H9 (cell line): ENCODE data around the gene ATG2A. TPM values are rescaled to one million over a fixed set of nuclear protein-coding genes. Genes with fewer than 3 reads are reported as not detected.

Source experiments
- DNase-seq: peaks from one replicate; pipeline ENCODE4 v3.0.0-alpha.2; 2017
- H2AFZ ChIP-seq: one replicate; pipeline ENCODE4 v1.6.1; 2013; ENCODE audit warnings: mild to moderate bottlenecking, low read length, control low read depth, moderate library complexity
- H2AK5ac ChIP-seq: 2 replicates; pipeline ENCODE4 v1.6.1; 2013; ENCODE audit warnings: low read length, control low read depth, mixed read lengths; ENCODE audit not compliant: insufficient read length
- H2BK120ac ChIP-seq: one replicate; pipeline ENCODE4 v1.6.1; 2013; ENCODE audit warnings: low read depth, mild to moderate bottlenecking, low read length, control low read depth, inconsistent platforms; ENCODE audit not compliant: poor library complexity, severe bottlenecking
- H2BK12ac ChIP-seq: 2 replicates; pipeline ENCODE4 v1.6.1; 2013; ENCODE audit warnings: low read length, control low read depth, mixed read lengths, low read depth; ENCODE audit not compliant: insufficient read length
- H2BK15ac ChIP-seq: 2 replicates; pipeline ENCODE4 v1.6.1; 2013; ENCODE audit warnings: low read depth, low read length, control low read depth
- H2BK20ac ChIP-seq: one replicate; pipeline ENCODE4 v1.6.1; 2013; ENCODE audit warnings: low read depth, mild to moderate bottlenecking, low read length, control low read depth, inconsistent platforms; ENCODE audit not compliant: poor library complexity, severe bottlenecking
- H2BK5ac ChIP-seq: 2 replicates; pipeline ENCODE4 v1.6.1; 2013; ENCODE audit warnings: low read length, control low read depth, mixed read lengths; ENCODE audit not compliant: insufficient read length
- H3K14ac ChIP-seq: 2 replicates; pipeline ENCODE4 v1.6.1; 2013; ENCODE audit warnings: low read length, control low read depth; ENCODE audit not compliant: insufficient read depth
- H3K18ac ChIP-seq: 2 replicates; pipeline ENCODE4 v1.6.1; 2013; ENCODE audit warnings: low read depth, mild to moderate bottlenecking, mixed read lengths, low read length, control low read depth; ENCODE audit not compliant: insufficient read length
- H3K23ac ChIP-seq: 2 replicates; pipeline ENCODE4 v1.6.1; 2013; ENCODE audit warnings: low read length, control low read depth, mixed read lengths, low read depth; ENCODE audit not compliant: insufficient read length
- H3K23me2 ChIP-seq: 2 replicates; pipeline ENCODE4 v1.6.1; 2013; ENCODE audit warnings: low read depth, mild to moderate bottlenecking, mixed read lengths, low read length, control low read depth; ENCODE audit not compliant: insufficient read length, poor library complexity, severe bottlenecking
- H3K27ac ChIP-seq: 2 replicates; pipeline ENCODE4 v1.5.1; 2013; ENCODE audit warnings: low read length, control low read depth, mixed read lengths, low read depth; ENCODE audit not compliant: insufficient read length
- H3K27me3 ChIP-seq: 2 replicates; pipeline ENCODE4 v1.6.1; 2013; ENCODE audit warnings: low read length, control low read depth, inconsistent platforms; ENCODE audit not compliant: insufficient read depth
- H3K4ac ChIP-seq: 2 replicates; pipeline ENCODE4 v1.6.1; 2013; ENCODE audit warnings: low read depth, mild to moderate bottlenecking, control low read depth, inconsistent platforms, low read length, moderate library complexity
- H3K4me1 ChIP-seq: 2 replicates; pipeline ENCODE4 v1.6.1; 2013; ENCODE audit warnings: low read length, control low read depth, inconsistent platforms; ENCODE audit not compliant: insufficient read depth
- H3K4me2 ChIP-seq: 2 replicates; pipeline ENCODE4 v1.6.1; 2013; ENCODE audit warnings: low read length, control low read depth, mixed read lengths; ENCODE audit not compliant: insufficient read length, insufficient read depth
- H3K56ac ChIP-seq: 2 replicates; pipeline ENCODE4 v1.6.1; 2013; ENCODE audit warnings: low read depth, mild to moderate bottlenecking, mixed read lengths, low read length, control low read depth; ENCODE audit not compliant: insufficient read length
- H3K79me1 ChIP-seq: 2 replicates; pipeline ENCODE4 v1.6.1; 2013; ENCODE audit warnings: low read depth, mild to moderate bottlenecking, moderate library complexity, low read length, control low read depth, inconsistent platforms; ENCODE audit not compliant: insufficient read depth, poor library complexity, severe bottlenecking
- H3K79me2 ChIP-seq: 2 replicates; pipeline ENCODE4 v1.6.1; 2013; ENCODE audit warnings: low read length, control low read depth, inconsistent platforms; ENCODE audit not compliant: insufficient read depth
- H3K9ac ChIP-seq: 2 replicates; pipeline ENCODE4 v1.6.1; 2013; ENCODE audit warnings: low read length, control low read depth, mixed read lengths; ENCODE audit not compliant: insufficient read length; ENCODE audit errors: extremely low read depth
- H3K9me3 ChIP-seq: one replicate; pipeline ENCODE4 v1.6.1; 2013; ENCODE audit warnings: low read depth, low read length, inconsistent platforms; ENCODE audit not compliant: control insufficient read depth
- H3T11ph ChIP-seq: one replicate; pipeline ENCODE4 v1.6.1; 2013; ENCODE audit warnings: mild to moderate bottlenecking, low read length, control low read depth, inconsistent platforms
- H4K20me1 ChIP-seq: one replicate; pipeline ENCODE4 v1.6.1; 2013; ENCODE audit not compliant: control insufficient read depth, insufficient read length, insufficient read depth
- H4K5ac ChIP-seq: 2 replicates; pipeline ENCODE4 v1.6.1; 2013; ENCODE audit warnings: low read depth, mild to moderate bottlenecking, mixed read lengths, low read length, control low read depth; ENCODE audit not compliant: insufficient read length
- H4K8ac ChIP-seq: replicated peaks from 2 replicates; pipeline ENCODE4 v1.6.1; 2013; ENCODE audit warnings: low read length, control low read depth, mixed read lengths, low read depth; ENCODE audit not compliant: insufficient read length
- H4K91ac ChIP-seq: 2 replicates; pipeline ENCODE4 v1.6.1; 2013; ENCODE audit warnings: low read depth, mild to moderate bottlenecking, moderate library complexity, mixed read lengths, low read length, control low read depth; ENCODE audit not compliant: insufficient read length
- H3K27ac Mint-ChIP-seq, 3 experiments: 2 replicates in 2 of 3; 3 replicates in 1 of 3; pipeline ENCODE4 v1.8.0; 2020 to 2021; ENCODE audit warnings: mixed read lengths in 3 of 3, mild to moderate bottlenecking in 1 of 3, moderate library complexity in 1 of 3
- H3K27me3 Mint-ChIP-seq: 2 replicates; pipeline ENCODE4 v1.8.0; 2021; ENCODE audit warnings: low read depth, mild to moderate bottlenecking, moderate library complexity, mixed read lengths
- H3K36me3 Mint-ChIP-seq, 3 experiments: 2 replicates in 2 of 3; 3 replicates in 1 of 3; pipeline ENCODE4 v1.8.0; 2020 to 2021; ENCODE audit warnings: low read depth in 3 of 3, mixed read lengths in 3 of 3; ENCODE audit not compliant: insufficient read depth in 1 of 3
- H3K4me1 Mint-ChIP-seq, 2 experiments: 2 replicates each; pipeline ENCODE4 v1.8.0; 2020; ENCODE audit warnings: mixed read lengths in 2 of 2
- H3K4me3 Mint-ChIP-seq, 2 experiments: 2 replicates in 1 of 2; 3 replicates in 1 of 2; pipeline ENCODE4 v1.8.0; 2020 to 2021; ENCODE audit warnings: mild to moderate bottlenecking in 2 of 2, mixed read lengths in 2 of 2, moderate library complexity in 1 of 2
- H3K9me3 Mint-ChIP-seq, 2 experiments: 2 replicates in 1 of 2; 3 replicates in 1 of 2; pipeline ENCODE4 v1.8.0; 2020; ENCODE audit warnings: mild to moderate bottlenecking in 2 of 2, mixed read lengths in 2 of 2, moderate library complexity in 1 of 2
- WGBS: extraction: QIAGEN DNeasy Blood & Tissue Kit; methylation state at CpG from one replicate; pipeline ENCODE4 v1.1.7; 2013; ENCODE audit warnings: missing lambda C conversion rate, low lambda C conversion rate, mixed read lengths; ENCODE audit not compliant: insufficient read length; ENCODE audit errors: extremely low coverage; 5-methylcytosine and 5-hydroxymethylcytosine counted together
- microRNA-seq: library from miRNA; unstranded; fragments of <30 nt; microRNA quantifications from one replicate; pipeline ENCODE4, GENCODE V29; 2020; ENCODE audit warnings: borderline microRNAs expressed
- total RNA-seq: library from RNA; stranded (reverse); gene quantifications from 2 replicates; pipeline ENCODE4 v1.2.1, GENCODE V29; 2021
- TF ChIP-seq, protein P1 (sequence below): fragments of 200-600 bp; sonication (generic); conservative IDR thresholded peaks from 3 replicates; pipeline ENCODE4 v1.8.0; 2021; ENCODE audit warnings: antibody characterized with exemption, mild to moderate bottlenecking

Gene ATG2A
- total RNA-seq, 1 experiment from 2014 or later, result 21.3 TPM

DNA sequence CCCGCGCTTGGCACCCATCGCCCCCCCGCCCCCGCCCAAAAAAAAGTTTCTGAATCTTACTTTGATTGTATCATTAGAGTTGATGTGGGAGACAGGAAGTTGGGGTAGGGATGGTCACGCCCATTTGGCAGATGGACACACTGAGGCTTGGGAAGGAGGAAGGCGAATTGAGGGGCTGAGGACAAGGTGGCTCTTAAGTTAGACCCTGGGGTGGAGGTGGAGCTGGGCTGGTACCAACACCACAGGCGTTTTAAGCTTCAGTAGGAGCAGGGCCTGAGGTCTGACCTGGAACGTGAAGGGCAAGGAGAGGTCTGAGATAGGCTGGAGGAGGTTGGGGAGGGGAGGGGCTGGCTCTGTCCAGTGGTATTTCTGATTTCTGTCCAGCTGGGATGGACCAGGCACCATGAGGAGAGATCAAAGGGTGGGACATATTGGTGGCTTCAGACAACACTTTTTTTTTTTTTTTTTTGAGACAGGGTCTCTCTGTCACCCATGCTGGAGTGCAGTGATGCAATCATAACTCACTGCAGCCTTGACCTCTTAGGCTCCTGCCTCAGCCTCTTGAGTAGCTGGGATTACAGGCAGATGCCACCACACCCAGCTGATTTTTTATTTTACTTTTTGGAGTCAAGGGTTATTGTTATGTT is 71.8 kb downstream of the ATG2A start:
- WGBS, result no CpG with 5 or more reads among the region's 9 CpGs
- peaks cover 0 to 3% (median 0%) of the 10 kb centered on the region in 3 experiments; a peak in 2 of 7 replicates for H3K36me3 Mint-ChIP-seq
- Histone ChIP-seq H2AK5ac (no peak overlapping the region), H2BK5ac (no peak overlapping the region), H4K20me1 (no peaks in the 10 kb centered on the region), H3K4me2 (peak overlapping the region; percentile 9), H3K56ac (no peak overlapping the region), H3K27me3 (no peaks in the 10 kb centered on the region), H3K9me3 (no peaks in the 10 kb centered on the region), H3K4me1 (no peaks in the 10 kb centered on the region), H3K23me2 (peaks cover 6% of the 10 kb centered on the region), H2BK12ac (no peak overlapping the region), H2BK20ac (no peak overlapping the region), H3K9ac (no peak overlapping the region), H3K4ac (no peak overlapping the region), H2AFZ (no peak overlapping the region), H4K5ac (no peak overlapping the region), H3T11ph (no peak overlapping the region), H2BK120ac (no peak overlapping the region), H3K27ac (no peak overlapping the region), H3K23ac (no peak overlapping the region), H3K79me2 (no peaks in the 10 kb centered on the region), H3K79me1 (no peaks in the 10 kb centered on the region), H2BK15ac (no peak overlapping the region), H3K18ac (no peak overlapping the region), H3K14ac (no peak overlapping the region), H4K8ac (no peak overlapping the region), H4K91ac (no peak overlapping the region)
- no peak for DNase-seq
- peak overlapping the region; percentile 78 to 80 for H3K4me3 Mint-ChIP-seq
- H3K9me3 Mint-ChIP-seq, result no peaks in the 10 kb centered on the region; a peak in 2 of 5 replicates
- H3K4me1 Mint-ChIP-seq, result peaks cover 30 to 43% of the 10 kb centered on the region in 2 experiments
- peaks cover 2% of the 10 kb centered on the region for H3K27me3 Mint-ChIP-seq
- H3K27ac Mint-ChIP-seq, result peak overlapping the region in 2 of 3 experiments; percentile 53 to 94; a peak in 4 of 7 replicates
- TF ChIP-seq, protein P1, sequence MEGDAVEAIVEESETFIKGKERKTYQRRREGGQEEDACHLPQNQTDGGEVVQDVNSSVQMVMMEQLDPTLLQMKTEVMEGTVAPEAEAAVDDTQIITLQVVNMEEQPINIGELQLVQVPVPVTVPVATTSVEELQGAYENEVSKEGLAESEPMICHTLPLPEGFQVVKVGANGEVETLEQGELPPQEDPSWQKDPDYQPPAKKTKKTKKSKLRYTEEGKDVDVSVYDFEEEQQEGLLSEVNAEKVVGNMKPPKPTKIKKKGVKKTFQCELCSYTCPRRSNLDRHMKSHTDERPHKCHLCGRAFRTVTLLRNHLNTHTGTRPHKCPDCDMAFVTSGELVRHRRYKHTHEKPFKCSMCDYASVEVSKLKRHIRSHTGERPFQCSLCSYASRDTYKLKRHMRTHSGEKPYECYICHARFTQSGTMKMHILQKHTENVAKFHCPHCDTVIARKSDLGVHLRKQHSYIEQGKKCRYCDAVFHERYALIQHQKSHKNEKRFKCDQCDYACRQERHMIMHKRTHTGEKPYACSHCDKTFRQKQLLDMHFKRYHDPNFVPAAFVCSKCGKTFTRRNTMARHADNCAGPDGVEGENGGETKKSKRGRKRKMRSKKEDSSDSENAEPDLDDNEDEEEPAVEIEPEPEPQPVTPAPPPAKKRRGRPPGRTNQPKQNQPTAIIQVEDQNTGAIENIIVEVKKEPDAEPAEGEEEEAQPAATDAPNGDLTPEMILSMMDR, result no peak

Small RNA genes lying within 50 kb of the gene (microRNA-seq; reads per million reads assigned to microRNA genes)
- gene MIR6749 (not detected), gene MIR6750 (not detected)

Other genes with a start within 250 kb of the ATG2A start
- 3.9 and 4.8 TPM in 2 replicates for gene NRXN2, start 194.0 kb downstream of the ATG2A start, total RNA-seq
- gene RASGRP2, start 173.1 kb downstream of the ATG2A start, total RNA-seq, result 24.0 and 26.9 TPM in 2 replicates
- 3.6 TPM in 2 replicates for gene PYGM, start 157.2 kb downstream of the ATG2A start, total RNA-seq
- gene SF1, start 138.7 kb downstream of the ATG2A start, total RNA-seq, result 514 and 528 TPM in 2 replicates
- 21.6 and 24.7 TPM in 2 replicates for gene MAP4K2, start 114.0 kb downstream of the ATG2A start, total RNA-seq
- 49.9 and 50.0 TPM in 2 replicates for gene MEN1, start 106.7 kb downstream of the ATG2A start, total RNA-seq
- gene CDC42BPG, start 72.6 kb downstream of the ATG2A start, total RNA-seq, result 24.2 and 24.9 TPM in 2 replicates
- gene EHD1, start 38.6 kb downstream of the ATG2A start, total RNA-seq, result 29.1 and 31.0 TPM in 2 replicates
- gene PPP2R5B, start 7.5 kb upstream of the ATG2A start, total RNA-seq, result 5.0 and 6.3 TPM in 2 replicates
- 1.3 and 2.1 TPM in 2 replicates for gene GPHA2, start 18.7 kb upstream of the ATG2A start, total RNA-seq
- gene MAJIN, start 54.9 kb upstream of the ATG2A start, total RNA-seq, result not detected in 2 replicates
- gene BATF2, start 79.8 kb upstream of the ATG2A start, total RNA-seq, result 0.72 and 1.0 TPM in 2 replicates
- 200 and 203 TPM in 2 replicates for gene ARL2, start 97.0 kb upstream of the ATG2A start, total RNA-seq
- 24.3 and 25.7 TPM in 2 replicates for gene SNX15, start 110.2 kb upstream of the ATG2A start, total RNA-seq
- 20.7 and 21.9 TPM in 2 replicates for gene SAC3D1, start 124.0 kb upstream of the ATG2A start, total RNA-seq
- 1.0 and 1.2 TPM in 2 replicates for gene NAALADL1, start 141.3 kb upstream of the ATG2A start, total RNA-seq
- gene CDCA5, start 166.8 kb upstream of the ATG2A start, total RNA-seq, result 93.9 and 94.8 TPM in 2 replicates
- 24.2 and 26.7 TPM in 2 replicates for gene ZFPL1, start 167.0 kb upstream of the ATG2A start, total RNA-seq
- 94.7 and 98.5 TPM in 2 replicates for gene VPS51, start 179.0 kb upstream of the ATG2A start, total RNA-seq
- 74.8 and 76.1 TPM in 2 replicates for gene TM7SF2, start 194.7 kb upstream of the ATG2A start, total RNA-seq
- 18.3 and 19.0 TPM in 2 replicates for gene ZNHIT2, start 200.5 kb upstream of the ATG2A start, total RNA-seq
- gene FAU, start 204.9 kb upstream of the ATG2A start, total RNA-seq, result 898 and 954 TPM in 2 replicates
- 66.7 and 73.4 TPM in 2 replicates for gene MRPL49, start 205.1 kb upstream of the ATG2A start, total RNA-seq
- 31.3 and 31.6 TPM in 2 replicates for gene SYVN1, start 217.3 kb upstream of the ATG2A start, total RNA-seq